NCI-H82 treated with DMSO at 0.1 percent for 48 hours (cell line): Measurements from ENCODE around the gene S100A5.
"Not testable (repeated sequence)": the region's sequence is repeated elsewhere in the genome, so short reads cannot be mapped to it uniquely, and the experiment has no call there.

Experiments used
- DNase-seq: peaks from one replicate; lab custom pipeline; 2025; ENCODE audit not compliant: unreplicated experiment; lab: John Stamatoyannopoulos, UW

Gene S100A5

DNA sequence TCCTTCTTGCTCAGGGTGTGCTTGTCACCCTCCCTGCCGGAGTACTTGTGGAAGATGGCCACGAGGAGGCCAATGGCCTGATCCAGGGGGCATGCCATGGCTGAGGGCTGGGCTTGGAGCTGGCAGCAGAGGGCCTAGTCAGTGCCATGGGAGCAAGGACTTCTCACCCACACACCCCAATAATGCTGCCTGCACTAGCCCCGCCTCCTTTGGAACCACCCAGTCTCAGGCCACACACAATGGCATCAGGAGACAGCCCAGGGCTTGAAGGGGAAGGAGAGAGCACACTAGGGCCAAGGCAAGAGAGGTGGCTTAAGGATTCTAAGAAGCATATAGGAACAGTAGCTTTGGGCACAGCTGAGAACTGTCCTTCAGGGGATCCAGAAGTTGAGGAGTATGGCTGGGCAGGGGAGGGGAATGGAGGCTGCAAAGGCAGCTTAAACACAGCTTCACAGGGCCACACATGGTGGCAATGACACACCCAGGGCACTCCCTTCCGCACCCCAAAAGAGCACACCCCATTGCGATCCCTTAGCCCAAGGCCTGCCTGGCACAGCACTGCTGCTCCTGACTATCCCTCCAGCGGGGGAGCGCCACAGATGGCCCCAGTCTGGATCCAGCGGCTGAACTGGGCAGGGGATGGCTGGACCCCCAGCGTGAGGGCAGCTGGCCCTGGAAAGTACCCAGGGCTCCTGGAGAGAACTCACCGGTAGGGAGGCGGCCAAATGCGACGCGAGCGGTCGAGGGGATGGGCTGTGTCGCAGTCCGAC lies 5.3 kb downstream of the S100A5 start, which contains the start of gene S100A6:
S100A6 (minus strand) TSS at position 750 of the 770 bp plus-strand sequence; CDS start at position 98, 652 bp downstream.
- DNase-seq = no peak

DNA sequence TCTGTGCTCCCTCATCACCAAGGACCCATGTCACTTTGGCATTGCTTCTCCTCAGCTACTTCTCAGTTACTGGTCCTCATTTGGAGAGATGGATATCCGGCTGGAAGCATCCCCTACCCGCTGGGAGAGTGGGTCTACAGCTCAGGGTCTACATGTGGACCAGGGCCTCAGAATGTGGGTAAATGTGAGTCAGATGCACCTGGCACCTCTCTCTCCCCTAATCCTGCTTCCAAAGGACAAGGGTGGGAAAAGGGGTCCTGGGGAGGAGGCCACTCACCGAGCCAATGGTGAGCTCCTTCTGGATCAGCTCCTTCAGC lies 5.9 kb downstream of the S100A5 start:
- DNase-seq = no peak

DNA sequence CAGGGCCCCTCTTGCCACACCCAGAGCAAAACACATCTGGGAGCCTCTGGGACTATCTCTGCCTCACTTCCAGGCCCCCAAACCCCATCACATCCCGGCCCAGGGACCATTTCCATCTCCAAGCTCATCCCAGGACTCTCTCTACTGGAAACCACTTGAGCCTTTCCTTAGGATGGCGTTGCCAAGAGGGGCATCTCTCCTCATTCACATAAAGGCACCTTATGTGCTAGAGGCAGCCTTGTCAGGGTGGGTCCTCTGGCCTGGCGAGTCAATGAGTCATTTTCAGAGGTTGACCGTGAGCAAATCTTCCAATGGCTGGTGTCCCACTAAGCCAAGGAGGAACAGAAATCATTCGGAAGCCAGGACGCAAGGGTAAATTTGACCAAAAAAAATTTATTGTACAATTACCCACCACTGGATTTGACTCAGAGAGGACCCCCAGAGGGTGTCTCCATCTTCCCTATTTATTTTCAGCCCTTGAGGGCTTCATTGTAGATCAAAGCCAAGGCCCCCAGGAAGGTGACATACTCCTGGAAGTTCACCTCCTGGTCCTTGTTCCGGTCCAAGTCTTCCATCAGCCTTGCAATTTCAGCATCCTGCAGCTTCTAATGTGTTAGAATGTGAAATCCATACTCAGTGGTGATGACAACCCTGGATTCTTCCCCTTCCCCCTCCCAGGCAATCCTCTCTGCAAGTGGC lies 6.4 kb downstream of the S100A5 start:
- no peak for DNase-seq

DNA sequence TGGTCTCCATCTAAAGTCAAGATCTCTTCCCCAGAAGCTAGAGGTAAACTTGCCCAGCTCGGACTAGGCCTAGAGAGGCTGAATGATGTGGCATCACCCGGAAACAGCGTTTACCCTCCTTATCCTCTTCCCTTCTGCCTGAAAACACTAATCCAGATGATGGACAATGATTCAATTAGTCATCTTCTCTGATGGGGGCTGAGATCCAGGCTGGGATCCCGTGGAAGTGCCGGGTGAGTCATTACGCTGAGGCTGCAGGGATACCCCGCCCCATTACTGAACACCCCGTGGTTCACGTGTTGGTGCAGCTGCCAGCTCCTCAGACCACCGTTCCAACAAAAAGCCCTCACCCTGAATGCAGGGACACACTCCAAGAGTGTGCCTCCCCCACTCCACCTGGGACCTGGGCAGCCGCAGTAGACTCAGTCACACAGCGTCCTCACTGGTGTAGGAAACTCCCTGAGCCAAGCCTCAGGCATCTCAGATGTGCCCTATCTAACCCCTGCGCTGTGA lies 7.0 kb downstream of the S100A5 start:
- DNase-seq = peak; percentile 63

DNA sequence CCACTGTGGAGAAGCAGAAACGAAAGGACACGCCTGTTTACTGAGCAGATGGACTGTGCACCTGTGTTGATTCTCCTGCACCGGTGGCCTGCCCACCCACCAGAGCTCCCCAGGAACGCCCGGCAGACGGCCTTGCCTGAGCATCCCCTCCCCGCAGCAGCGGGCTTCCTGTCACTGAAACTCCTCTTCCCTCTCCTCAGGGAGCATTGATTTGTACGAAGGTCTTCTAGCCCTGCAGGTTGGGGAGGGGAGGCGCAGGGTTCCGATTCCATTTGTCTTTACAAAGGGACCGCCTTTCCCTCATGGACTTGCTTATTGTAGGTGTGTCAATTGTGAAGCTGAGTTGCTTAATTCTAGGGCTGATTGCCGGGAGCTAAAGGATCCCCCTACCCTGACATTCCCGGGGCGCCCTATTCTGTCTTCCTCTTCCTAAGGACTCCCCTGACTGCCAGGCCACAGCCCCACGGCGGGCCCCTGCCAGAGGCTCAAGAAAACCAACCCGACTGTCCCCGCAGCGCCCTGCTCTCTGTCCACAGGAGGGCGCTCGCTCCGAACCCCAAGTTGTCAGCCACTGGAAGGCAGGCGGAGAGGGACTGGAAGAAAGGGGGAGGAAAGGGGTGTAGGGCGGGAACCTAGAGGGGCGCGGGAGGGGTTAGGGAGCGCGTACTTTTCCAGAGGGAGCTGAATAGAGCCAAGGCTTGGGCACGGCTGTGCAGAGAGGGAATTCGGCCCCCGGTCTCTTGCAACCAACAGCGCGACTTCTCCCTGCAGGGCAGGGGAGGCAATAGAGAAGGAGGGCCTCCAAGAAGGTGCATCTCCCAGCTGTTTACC lies 7.8 kb downstream of the S100A5 start:
- peak; percentile 80 for DNase-seq

DNA sequence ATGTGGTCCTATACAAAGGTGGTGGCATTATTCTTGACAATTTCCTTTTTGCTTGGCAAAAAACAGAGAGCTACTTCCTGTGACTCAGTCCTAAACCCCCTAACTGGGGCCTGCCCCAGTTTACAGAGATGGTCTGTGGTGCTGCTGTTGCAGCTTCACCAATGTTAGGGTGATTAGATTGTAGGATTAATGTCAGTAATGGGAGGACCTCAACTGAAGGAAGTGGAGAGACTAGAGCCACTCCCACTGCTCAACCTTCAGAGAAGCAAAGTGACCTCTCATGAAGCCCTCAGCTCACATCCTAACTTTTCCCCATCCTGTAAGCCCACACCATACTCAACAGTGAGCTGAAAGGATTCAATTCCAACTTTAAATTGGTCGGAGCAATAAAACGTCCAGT lies 8.6 kb downstream of the S100A5 start:
- DNase-seq = peak; percentile 13

DNA sequence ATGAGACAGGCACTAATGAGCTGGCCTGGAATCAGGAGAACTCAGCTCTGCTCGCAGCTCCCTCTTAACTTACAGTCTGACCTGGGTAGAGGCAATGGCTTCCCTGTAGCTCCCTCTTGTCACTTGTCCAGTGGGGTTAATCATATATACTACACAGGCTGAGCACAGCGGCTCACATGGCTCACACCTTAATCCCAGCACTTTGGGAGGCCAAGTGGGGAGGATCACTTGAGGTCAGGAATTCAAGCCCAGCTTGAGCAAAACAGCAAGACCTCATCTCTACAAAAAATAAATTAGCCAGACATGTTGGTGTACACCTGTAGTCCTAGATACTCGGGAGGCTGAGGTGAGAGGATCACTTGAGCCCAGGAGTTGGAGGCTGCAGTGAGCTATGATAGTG lies 9.1 kb downstream of the S100A5 start:
- no peak for DNase-seq

DNA sequence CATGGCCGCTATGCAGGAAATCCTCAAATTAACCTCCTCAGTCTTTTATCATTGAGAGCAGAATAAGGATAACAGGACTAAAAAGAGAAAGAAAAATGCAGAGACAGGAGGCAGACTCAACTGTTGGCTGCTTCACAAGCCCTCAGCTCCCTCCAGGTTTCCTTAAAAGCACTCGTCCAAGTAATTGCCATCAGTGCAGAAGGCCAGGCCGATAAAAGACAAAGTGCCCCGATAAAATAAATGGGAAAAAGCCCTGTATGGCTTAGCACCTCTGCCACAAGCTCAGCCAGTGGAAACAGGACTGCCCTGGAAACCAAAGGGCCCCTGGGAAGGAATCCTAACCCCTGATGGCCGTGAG lies 13.1 kb downstream of the S100A5 start:
- DNase-seq = no peak

DNA sequence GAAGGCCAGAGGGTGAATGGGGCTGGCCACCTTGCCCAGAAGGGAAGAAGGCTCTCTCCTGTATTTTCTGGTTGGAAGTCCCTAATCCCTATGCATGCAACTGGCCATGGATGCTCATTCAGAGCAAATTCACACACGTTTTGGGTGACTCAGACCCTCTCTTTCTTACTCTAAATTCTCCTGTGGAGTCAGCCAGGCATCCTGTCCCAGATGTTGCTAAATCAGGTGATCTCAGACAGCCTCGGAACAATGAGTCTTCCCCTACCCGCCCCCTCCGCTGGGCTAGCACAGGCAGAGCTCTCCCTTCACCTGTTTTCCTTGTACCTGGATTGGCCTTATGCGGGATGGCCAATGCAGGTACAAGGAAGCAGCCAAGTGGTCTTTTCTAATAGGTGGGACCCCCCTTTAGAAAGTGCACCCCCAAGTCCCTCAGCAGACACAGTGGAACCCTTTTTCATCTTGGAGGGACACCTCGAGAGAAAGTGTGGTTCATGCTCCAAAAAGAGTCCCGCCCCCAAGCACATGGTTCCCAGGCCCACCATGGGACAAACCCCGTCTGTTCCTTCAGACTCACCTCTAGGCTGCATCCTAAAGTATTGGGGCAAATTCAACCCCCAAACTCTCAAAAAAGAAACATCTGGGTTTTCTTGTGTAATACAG lies 13.6 kb downstream of the S100A5 start:
- DNase-seq = no peak

DNA sequence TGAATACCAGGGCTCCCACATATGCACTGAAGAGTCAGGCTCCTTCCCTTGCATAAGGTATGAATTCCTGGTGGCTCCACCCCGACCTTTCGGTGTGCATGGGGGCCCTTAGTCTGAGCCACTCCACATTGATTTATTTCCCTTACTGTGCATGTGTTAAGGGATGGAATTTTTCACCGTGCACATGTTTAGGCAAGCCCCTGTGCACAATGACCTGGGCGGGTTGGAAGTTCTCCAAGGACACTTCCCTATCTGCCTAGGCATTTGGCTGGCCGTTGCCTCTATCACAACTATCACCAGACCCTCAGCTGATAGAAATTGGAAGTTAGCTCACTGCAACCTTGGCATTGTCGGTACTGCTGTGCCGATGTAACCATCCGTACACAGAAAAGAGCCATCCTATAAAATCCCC lies 14.6 kb downstream of the S100A5 start:
- DNase-seq = no peak

DNA sequence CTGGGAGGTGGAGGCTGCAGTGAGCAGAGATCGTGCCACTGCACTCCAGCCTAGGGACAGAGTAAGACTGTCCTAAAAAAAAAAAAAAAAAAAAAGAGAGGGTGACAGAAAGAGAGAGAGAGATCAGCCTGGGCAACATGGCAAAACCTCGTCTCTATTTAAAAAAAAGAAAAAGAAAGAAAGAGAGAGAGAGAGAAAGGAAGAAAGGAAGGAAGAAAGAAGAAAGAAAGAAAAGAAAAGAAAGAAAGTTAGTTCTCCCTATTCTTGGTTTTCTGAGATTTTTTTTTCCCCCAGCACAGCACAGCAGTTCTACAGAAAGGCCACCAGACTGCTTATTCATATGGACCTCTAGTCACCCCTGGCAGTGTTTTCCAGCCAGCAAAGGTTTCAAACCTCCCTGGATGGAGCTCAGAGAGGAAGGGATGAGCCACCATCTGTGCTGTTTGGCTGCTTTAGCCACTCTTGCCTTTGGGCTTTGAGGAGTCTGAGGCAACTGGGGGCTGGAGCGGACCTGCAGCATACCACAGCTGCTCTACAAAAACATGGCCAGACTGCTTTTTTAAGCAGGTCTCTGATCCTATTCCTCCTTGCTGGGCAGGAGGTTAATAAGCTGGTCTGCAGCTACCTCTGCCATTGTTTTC lies 15.5 kb downstream of the S100A5 start:
- DNase-seq = peak; percentile 87

DNA sequence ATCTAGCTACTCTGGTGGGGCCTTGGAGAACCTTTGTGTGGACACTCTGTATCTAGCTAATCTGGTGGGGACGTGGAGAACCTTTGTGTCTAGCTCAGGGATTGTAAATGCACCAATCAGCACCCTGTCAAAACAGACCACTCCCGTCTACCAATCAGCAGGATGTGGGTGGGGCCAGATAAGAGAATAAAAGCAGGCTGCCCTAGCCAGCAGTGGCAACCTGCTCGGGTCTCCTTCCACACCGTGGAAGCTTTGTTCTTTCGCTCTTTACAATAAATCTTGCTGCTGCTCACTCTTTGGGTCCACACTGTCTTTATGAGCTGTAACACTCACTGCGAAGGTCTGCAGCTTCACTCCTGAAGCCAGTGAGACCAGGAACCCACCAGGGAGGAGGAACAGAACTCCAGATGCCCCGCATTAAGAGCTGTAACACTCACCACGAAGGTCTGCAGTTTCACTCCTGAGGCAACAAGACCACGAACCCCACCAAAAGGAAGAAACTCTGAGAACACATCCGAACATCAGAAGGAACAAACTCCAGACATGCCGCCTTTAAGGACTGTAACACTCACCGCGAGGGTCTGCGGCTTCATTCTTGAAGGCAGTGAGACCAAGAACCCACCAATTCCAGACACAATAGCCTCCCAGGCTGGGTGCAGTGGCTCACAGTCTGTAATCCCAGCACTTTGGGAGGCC lies 18.2 kb downstream of the S100A5 start:
- DNase-seq = not testable (repeated sequence)

DNA sequence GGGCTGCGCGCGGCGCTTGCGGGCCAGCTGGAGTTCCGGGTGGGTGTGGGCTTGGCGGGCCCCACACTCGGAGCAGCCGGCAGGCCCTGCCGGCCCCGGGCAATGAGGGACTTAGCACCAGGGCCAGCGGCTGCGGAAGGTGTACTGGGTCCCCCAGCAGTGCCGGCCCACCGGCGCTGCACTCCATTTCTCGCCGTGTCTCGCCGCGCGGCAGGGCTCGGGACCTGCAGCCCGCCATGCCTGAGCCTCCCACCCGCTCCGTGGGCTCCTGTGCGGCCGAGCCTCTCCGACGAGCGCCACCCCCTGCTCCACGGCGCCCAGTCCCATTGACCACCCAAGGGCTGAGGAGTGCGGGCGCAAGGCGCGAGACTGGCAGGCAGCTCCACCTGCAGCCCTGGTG lies 18.9 kb downstream of the S100A5 start:
- not testable (repeated sequence) for DNase-seq

DNA sequence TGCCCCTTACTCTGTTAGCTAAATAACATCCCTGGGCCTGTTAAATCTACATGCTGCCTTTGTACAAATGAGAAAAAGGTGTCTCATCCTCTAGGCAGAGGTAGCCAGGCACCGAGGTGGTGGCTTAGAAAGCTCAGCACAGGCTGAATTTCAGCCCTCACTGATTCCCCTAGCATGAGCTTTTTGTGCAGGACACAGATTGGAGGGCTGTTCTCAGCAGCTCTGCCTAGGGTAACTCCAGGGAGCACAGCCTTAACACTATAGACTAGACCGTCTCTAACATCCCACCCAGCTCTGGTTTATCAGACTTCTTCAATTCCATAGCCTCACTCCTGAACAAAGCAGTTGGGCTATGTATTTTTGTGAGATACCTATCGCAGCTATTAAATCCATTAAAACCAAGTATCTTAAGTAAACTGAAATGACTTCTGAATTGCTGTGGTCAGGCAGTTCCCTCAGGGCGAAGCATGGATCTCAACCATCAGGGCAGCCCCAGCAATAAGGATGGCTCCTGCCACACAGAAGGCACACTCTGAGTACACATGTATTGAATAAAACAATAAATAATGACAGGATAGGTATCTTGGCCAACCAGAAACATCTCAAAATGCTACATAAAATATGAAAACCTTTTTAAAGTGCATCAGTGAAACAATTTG lies 19.8 kb downstream of the S100A5 start:
- DNase-seq = no peak

DNA sequence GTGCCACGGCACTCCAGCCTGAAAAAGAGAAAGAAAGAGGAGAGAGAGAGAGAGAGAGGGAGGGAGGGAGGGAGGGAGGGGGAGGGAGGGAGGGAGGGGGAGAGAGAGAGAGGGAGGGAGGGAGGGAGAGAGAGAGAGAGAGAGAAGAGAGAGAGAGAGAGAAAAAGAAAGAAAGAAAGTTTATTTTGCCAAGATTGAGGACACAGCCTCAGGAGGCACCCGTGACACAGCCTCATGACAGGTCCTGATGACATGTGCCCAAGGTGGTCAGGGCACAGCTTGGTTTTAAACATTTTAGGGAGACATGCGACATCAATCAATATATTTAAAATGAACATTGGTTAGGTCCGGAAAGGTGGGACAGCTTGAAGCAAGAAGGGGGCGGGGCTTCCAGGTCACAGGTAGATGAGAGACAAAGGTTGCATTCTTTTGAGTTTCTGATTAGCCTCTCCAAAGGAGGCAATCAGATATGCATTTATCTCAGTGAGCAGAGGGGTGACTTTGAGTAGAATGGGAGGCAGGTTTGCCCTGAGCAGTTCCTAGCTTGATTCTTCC lies 20.5 kb downstream of the S100A5 start:
- not testable (repeated sequence) for DNase-seq

DNA sequence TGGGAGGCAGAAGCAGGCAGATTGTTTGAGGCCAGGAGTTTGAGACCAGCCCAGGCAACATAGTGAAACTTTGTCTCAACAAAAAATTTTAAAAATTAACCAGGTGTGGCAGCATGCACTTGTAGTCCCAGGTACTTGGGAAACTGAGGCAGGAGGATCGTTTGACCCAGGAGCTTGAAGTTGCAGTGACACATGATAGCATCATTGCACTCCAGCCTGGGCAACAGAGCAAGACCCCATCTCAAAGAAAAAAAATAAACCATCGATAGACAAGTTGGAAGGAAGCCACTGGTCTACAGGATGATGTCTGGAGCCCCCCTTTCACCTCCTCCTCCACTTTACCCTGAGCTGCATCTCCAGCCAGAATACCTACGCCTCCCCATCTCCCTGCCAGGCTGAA lies 21.5 kb downstream of the S100A5 start:
- DNase-seq = no peak

DNA sequence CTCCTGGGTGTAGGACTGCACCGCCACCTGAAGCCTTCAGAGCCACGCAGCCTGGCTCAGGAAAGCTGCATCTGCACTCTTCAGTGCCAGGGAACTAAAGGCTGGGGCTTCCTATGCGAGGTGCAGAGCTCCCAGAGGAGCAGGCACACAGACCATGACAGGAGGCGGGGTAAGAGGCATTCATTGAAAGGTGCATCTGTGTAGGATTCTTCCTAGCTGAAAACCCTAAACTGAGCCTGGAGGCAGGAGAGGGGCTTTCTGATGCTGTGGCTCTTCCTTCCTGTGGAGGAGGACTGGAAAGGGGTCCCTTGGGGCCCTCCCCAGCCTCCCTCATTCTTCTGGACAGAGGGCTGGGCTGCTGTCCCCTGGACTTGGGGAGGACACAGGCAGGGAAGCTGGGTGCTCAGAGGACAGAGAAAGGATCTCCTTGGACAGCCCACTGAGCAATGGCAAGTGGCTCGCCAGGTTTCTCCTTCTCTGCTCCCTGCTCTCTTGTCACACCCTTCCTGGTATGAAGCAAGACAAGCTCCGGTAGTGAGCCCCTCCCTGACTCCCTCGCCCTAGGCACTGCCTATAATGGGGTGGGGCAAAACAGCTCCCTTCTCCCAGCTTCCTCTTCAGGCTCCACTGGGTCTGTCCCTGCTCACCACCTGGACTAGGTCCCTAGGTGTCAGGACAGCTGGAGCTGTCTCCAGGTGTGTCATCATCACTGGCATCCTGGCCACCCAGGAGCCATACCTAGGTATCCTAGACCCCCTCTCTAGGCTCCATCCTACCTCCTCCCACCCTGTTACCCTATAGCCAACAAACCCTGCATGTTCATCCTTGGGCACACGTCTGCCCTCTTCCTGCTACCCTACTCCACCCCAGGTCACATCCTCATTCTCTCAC lies 25.0 kb downstream of the S100A5 start:
- no peak for DNase-seq

DNA sequence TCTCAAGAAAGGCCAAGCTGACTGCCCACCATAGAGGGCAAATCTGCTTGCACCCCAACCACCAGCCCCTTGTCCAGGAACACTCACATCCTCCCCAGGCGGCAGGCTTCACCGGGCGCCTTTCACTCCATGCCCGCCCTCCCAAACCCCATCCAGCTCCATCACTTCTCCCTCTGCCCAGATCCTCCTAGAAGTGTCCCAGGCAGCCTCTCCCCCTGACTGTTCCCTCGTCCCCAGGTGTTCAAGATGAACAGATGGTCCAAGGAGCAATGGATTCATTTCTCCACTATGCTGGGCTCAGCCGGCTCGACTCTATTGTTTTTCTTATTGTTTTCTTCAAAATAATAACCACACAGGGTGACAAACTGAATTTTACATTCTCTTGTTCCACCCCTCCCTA lies 27.1 kb downstream of the S100A5 start:
- DNase-seq = no peak
